Fibroblast of skin of abdomen (primary cell): Measurements from ENCODE around the gene FOXB1. TPM values are rescaled to one million over a fixed set of nuclear protein-coding genes. Genes with fewer than 3 reads are reported as not detected.

Source experiments
- DNase-seq: peaks from one replicate; pipeline ENCODE4 v3.0.0-alpha.2; 2013
- polyA plus RNA-seq, 2 experiments: library from polyadenylated mRNA; unstranded; fragments of 120-200 nt; gene quantifications; one replicate each; pipeline ENCODE4 v1.2.1, GENCODE V29; 2013; ENCODE audit not compliant: insufficient read length in 2 of 2

FOXB1 gene
- not detected for polyA plus RNA-seq (2013, experiment 1 of 2; ENCODE audit: insufficient read length)
- polyA plus RNA-seq (2013, experiment 2 of 2; ENCODE audit: insufficient read length): not detected

DNA sequence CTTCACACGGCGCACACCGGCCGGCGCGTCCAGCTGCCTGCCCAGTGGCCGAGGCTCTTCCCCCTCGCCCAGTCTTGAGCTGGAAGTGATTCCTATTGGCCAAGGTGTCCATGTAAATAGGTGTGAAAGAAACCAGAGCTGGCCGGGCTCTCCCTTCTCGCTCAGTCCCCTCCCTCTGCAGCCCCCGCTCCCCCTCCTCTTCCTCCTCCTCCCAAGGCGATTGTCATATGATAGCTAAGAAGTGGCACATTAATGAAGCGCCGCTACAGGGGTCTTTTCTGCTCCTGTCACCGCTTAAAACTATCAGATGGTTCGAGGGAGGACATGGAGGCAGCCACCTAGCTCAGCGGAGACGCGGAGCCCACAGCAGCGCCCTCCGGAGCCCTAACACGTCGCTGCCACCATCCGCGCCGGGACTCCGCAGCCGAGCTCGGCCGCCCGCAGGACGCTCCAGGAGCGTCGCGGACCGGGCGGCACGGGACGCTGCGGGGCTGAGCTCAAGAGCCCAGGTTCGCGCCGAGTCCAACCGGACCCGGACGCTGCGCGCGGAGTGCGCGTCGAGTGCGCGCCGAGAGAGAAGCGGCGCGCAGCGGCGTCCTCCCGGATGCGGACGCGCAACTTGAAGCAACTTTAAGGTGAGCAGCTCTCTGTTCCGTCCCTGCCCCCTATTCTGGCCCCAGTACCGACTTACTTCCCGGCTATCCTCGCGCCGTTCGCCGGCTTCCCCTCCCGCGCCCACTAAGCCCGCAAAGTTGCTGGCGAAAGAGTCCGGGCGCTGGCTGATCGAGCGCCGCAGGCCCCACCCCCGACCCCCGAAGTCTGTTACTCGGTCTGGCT, at the start of gene FOXB1:
TSS of gene FOXB1 (plus strand) at position 303 of the 837 bp plus-strand sequence. CDS start 653 bp downstream, outside the sequence.
- DNase-seq: no peak

- DNase-seq: no peak
Measured at GRCh38 chr15:59958288-59958687, 45.8 kb upstream of the FOXB1 start.

DNA sequence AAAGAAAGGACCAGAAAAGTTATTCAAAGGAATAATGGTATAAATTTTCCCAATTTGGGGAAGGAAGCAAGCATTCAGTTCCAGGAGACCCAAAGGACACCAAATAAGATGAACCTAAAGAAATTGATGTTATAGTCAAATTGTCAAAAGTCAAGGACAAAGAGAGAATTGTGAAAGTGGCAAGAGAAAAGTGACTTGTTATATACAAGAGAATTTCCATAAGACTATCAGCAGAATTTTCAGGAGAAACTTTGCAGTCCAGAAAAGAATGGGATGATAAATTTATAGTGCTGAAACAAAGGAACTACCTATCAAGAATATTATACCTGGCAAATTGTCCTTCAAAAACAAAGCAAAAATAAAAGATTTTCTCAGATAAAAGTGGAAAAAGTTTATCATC, 43.8 kb upstream of the FOXB1 start:
- no peak for DNase-seq

GRCh38 chr15:59963322-59963721, 40.8 kb upstream of the FOXB1 start:
- no peak for DNase-seq

DNA sequence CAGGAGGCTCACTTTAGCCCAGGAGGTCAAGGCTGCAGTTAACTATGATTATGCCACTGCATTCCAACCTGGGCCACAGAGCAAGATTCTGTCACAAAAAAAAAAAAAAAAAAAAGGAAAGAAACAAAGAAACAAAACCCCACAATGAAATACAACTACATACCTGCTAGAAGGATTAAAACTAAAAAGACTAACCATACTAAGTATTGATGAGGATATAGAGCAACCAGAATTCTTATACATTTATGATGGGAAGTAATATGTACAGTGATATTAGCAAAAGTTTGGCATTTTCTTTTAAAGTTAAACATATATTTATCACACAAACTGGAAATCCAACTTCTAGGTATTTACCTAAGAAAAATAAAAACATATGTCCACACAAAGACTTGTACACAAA, 40.2 kb upstream of the FOXB1 start:
- DNase-seq: no peak

DNA sequence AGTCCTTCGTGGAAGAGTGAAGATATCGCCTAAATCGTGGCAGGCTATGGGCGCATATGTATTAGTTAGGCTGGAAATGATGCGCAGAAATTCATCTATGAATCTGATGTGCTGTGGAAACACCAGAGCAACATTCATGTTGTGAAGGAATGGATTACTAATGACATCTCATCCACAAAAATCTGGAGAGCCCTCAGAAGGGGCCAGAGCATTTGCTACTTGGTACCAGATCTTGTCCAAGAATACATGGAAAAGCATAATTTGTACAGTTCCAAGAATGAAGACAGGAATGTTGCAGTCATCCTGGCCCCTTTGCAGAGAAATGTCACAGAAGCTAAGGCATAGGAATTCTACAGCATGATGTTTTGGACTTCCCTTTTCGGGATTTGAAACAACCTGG, 38.4 kb upstream of the FOXB1 start:
- no peak for DNase-seq

GRCh38 chr15:59966262-59966661, 37.8 kb upstream of the FOXB1 start:
- no peak for DNase-seq

DNA sequence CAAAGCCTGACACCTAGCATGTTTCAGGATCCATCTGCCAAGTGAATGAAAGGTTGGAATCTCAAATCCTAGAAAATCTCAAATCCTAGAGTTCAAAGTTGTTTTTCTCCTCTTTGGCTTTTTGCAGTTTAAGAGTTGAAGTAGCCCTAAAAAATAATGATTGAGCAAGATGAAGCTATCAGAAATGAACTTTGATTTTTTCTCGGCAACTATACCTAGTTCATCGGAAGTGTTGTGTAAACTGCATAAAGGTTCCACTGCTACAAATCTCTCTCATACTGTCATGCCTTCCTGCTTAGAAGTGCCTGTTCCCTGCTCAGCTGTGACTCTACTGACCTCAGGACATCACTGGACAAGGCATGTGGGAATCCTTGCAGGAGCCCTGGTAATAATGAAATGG, 35.8 kb upstream of the FOXB1 start:
- DNase-seq: no peak

DNA sequence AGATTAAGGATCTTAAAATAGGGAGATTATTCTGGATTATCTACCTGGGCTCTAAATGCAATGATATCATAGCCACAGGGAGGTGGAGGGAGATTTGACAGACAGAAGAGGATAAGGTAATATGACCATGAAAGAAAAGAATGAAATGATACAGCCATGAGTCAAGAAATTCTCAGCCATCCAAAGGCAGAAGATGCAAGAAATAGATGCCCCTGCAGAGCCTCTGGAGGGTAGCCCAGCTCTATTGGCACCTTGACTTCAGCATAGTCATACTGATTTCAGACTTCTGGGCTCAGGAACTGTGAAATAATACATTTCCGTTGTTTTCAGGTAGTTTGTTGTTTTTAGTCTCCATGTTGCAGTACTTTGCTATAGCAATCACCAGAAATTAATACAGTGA, 31.9 kb upstream of the FOXB1 start:
- no peak for DNase-seq

DNA sequence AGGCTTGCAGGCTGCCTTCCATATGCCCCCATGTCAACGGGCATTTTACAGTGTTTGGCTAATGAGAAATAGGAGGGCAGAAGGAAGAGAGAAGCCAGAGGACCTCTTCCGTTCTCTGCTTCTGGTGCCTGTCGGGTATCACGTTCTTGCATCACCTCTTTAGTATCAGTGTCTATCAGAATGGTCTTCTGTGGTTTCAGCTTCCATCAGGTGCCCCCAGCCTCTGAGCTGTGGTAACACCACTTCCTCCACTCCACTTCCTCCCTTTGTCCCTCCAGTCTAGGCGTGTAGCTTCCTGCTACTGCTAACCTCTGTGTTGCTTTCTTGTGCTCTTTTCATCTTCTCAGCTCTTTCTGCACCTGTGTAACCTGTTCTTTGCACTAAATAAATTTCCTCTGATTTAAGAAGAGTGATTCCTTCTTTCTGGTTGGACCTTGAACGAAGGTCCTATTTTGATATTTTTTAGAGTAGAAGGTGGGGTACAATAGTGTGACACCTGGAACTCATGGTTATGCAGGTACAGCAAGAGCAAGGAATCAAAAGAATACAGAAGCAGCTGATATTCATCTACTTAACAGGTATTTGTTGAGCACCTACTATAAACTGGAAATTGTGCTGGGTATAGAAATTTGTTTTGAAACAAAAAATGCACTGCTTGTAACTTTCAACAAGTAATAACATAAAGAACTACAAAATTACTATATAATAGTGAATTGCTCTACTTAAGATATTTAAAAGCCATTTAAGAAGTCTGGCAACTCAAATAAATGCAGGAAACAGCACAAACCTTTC, 27.4 kb upstream of the FOXB1 start:
- DNase-seq: no peak

GRCh38 chr15:59991834-59992233, 12.3 kb upstream of the FOXB1 start:
- DNase-seq: no peak

- no peak for DNase-seq
Measured at GRCh38 chr15:59993041-59993750, 10.9 kb upstream of the FOXB1 start.

GRCh38 chr15:59993950-59994401, 10.1 kb upstream of the FOXB1 start:
- no peak for DNase-seq

GRCh38 chr15:59994526-59994887, 9.6 kb upstream of the FOXB1 start:
- no peak for DNase-seq

DNA sequence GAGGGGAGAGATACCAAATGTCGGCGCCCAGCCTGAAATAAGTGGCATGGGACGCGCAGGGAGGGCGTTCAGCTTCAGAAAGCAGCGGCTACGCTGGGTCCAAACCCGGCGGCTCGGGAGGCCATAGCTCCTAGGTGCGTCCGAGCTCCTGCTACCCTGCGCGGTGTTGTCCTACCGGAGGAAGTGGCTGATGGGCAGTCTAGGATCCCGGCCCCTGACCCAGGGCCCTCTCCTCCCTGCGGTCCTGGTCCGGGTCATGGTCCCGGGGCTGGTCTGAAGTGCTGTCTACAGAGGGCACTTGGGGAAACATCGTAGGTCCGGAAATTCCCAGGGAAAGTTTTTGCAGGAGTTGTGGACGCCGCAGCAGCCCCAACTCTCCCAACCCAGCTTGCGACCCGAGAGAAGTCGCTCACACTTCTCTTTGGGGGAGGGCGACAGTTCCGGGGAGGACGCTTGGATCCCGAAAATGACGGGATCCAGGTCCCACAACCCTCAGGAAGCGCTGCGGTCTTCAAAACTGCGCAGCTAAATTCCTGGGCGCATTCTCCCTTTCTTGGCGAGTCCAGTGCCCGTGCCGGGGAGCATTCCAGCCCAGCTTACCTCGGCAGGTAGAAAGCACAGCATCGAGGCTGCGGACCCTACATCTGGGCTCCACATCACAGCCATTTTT, 9.1 kb upstream of the FOXB1 start:
- no peak for DNase-seq

DNA sequence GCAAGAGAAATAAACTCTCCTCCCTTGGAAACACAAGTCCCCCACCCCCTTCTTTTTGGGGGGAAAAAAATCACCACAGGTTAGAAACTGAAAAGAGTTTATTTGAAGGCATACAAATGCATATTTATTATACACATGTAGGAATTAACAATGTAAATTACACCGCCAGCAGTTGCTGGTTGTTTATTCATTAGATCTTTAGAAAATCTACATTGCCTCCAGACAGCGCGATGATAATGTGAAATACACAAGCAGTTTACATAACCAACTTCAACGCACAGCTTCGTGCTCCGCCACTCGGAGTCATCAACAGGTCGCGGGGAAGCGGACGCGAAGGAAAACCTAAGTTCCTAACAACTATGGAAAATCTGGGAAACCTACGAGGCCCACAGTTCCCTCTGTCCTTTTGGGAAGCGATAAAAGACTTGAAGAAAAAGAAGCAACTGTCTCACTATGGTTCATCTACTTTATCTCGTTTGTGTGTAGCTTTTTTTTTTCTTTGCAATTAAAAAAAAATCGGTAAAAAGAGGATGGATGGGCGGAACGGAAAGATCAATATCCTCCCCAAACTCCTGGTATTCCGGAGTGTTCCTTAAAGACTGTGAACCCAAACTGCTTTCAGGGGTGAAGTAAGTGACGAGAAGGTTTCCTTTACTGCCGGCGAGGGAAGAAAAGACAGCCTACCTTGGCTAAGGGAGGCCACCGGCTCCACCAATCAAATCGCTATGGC, 8.4 kb upstream of the FOXB1 start:
- no peak for DNase-seq

GRCh38 chr15:59996298-59997041, 7.6 kb upstream of the FOXB1 start:
- DNase-seq: no peak

DNA sequence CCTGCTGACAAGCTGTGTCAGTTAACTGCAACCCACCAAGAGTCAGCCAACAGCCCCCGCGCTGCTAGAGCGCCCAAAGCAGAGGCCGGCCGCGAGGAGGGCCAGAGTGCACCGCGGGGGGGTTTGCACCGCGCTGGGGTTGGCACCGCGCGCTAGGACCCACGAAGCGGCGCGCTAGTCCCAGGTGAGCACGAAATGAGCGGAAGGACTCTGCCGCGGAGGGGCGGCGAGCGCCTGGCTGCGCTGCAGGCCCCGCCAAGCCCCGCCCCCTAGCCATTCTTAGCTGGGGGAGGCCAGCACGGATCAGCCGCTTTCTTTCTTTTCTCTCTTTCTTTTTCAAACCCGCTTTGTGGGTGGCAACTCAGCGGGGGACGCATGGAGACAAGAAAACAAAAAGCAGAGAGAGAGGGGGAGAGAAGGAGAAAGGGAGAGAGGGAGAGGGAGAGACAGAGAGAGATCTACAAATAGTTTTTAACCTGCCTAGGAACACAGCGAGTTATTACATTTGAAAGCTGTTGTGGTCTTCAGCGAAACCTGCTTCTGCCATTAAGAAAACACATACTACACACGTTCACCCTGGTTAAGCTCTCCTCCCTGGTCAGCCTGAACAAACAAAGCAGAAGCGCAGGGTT, 6.9 kb upstream of the FOXB1 start:
- DNase-seq: no peak

DNA sequence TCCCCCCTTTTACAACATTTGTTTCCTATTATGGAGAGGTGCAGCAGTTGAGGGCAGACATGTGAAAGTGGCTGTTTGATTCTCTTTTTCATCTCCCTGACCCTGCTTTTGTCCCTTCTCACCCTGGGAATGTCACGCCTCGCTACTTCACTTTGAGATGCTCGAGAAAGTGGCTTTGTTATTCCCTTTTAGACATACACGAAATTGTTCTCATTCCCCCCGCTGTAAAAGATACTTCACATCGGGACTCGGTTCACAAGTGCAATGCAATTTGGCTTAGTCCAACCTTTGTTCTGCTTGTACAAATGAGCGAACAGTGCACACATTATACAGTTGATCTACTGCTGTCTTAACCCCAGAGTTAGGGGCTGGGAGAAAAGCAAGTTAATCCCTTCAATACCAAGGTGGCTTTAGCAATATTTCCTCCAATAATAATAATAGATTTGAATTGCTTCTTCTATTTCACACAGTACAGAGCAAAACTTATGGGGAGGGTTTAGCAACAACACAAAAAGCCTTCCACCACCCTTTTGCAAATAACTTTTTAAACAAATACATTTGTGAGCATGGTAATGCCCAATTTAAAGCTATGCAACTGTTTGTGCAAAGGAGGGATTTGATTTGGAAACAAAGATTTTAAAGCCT, 5.7 kb upstream of the FOXB1 start:
- no peak for DNase-seq
